AG10803 (cell line): ENCODE measurements around the gene ATP2B2.

Experiments
- DNase-seq: peaks from one replicate; pipeline ENCODE4 v3.0.0; 2010; ENCODE audit warnings: low read depth
- H3K4me3 ChIP-seq: 2 replicates; pipeline ENCODE4 v1.5.1; 2011; ENCODE audit warnings: mild to moderate bottlenecking, low read length, control low read depth
- CTCF ChIP-seq: conservative IDR thresholded peaks from 2 replicates; pipeline ENCODE4 v1.5.1; 2011; ENCODE audit warnings: mild to moderate bottlenecking, low read length, control low read depth, inconsistent platforms

ATP2B2 gene

GRCh38 chr3:10428406-10429091, 76.8 kb downstream of the ATP2B2 start:
- H3K4me3 ChIP-seq: no peak overlapping the region
- no peak for TF ChIP-seq CTCF
- DNase-seq: no peak

- no peak for DNase-seq
- no peak overlapping the region for H3K4me3 ChIP-seq
- no peak for TF ChIP-seq CTCF
These were observed 78.8 kb downstream of the ATP2B2 start for GRCh38 chr3:10426346-10427220.

- no peak for TF ChIP-seq CTCF
- H3K4me3 ChIP-seq: no peak overlapping the region
- no peak for DNase-seq
These were observed 82.1 kb downstream of the ATP2B2 start for GRCh38 chr3:10423171-10423882.

GRCh38 chr3:10421996-10422395, 83.4 kb downstream of the ATP2B2 start:
- no peak for TF ChIP-seq CTCF
- DNase-seq: no peak
- H3K4me3 ChIP-seq: no peak overlapping the region

- DNase-seq: no peak
- no peak overlapping the region for H3K4me3 ChIP-seq
- TF ChIP-seq CTCF: no peak
These were observed 84.5 kb downstream of the ATP2B2 start for GRCh38 chr3:10420745-10421475.

GRCh38 chr3:10419637-10420232, 85.7 kb downstream of the ATP2B2 start:
- H3K4me3 ChIP-seq: no peak overlapping the region

More at GRCh38 chr3:10419637-10420232, 85.7 kb downstream of the ATP2B2 start:
- no peak for TF ChIP-seq CTCF
- no peak for DNase-seq
